ENCODE measurements around the gene EXOC7. TPM values are rescaled to one million over a fixed set of nuclear protein-coding genes. Genes with fewer than 3 reads are reported as not detected.
"Not testable (repeated sequence)": the region's sequence is repeated elsewhere in the genome, so short reads cannot be mapped to it uniquely, and the experiment has no call there.

EXOC7 gene
- total RNA-seq, 2 experiments from 2014 or later: 84.6 to 87.0 TPM

DNA sequence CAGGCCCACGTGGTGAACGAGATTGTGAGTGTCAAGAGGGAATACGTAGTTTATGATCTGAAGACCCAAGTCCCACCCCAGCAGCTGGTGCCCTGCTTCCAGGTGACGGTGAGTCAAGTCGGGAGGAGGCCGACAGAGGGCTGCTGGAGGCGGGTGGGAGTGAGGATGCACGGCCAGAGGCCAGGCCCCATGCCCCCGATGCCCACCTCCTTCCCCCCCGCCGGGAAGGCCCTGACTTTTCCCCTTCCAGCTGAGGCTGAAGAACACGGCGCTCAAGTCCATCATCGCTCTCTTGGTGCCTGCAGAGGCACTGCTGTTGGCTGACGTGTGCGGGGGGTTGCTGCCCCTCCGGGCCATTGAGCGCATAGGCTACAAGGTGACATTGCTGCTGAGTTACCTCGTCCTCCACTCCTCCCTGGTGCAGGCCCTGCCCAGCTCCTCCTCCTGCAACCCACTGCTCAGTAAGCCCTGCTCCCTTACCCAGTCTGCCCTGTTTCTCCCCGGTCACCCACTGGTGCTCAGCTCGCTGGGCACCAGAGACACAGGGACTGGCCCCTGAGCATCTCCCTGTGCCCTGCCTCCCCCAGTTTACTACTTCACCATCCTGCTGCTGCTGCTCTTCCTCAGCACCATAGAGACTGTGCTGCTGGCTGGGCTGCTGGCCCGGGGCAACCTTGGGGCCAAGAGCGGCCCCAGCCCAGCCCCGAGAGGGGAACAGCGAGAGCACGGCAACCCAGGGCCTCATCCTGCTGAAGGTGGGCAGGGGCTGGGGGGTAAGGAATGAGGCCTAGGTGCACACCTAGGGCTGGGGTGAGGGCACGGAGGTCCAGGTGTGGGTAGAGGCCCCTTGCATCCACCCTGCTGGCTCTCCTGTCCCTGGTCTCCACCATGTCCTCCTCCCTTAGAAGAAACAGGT is 22.0 kb downstream of the EXOC7 start:
- CTCF ChIA-PET: interaction anchor here (0.5 to 1.1 kb wide), 3 partner anchors 67 to 68 kb away, joined by 3 read pairs; no protein-coding TSS in a partner anchor
- POLR2A ChIA-PET: interaction anchor here (0.5 to 1.0 kb wide), 2 partner anchors 302 to 328 kb away, joined by 3 to 4 read pairs; no protein-coding TSS in a partner anchor

DNA sequence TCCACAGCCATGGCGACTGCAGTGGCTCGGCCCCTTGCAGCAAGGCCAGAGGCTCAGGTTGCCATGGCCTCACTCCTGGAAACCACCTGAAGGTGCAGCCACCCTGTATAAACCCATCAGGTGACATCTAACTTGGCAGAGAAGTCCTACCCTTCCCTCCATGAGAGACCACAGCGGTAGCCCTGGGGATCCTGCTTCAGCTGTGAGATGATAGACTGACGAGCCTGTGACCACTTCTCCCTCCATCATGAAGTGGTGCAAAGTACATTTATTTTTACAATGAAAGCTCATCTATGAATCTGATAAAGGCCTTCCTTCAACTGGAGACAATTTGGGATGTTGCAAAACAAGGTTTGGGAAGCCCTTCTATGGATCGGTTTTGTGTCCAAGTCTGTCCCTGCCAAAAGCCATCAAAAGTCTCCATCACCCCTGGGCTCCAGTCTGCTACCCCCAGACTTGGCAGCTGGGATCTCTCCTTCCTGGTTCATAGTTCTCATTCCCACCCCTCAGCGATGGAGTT is 22.8 kb downstream of the EXOC7 start:
- POLR2A ChIA-PET: interaction anchor here (0.5 to 1.0 kb wide), 2 partner anchors 302 to 327 kb away, joined by 3 to 4 read pairs; no protein-coding TSS in a partner anchor
- CTCF ChIA-PET: interaction anchor here (0.5 to 1.1 kb wide), 3 partner anchors 67 to 443 kb away, joined by 3 read pairs; no protein-coding TSS in a partner anchor

DNA sequence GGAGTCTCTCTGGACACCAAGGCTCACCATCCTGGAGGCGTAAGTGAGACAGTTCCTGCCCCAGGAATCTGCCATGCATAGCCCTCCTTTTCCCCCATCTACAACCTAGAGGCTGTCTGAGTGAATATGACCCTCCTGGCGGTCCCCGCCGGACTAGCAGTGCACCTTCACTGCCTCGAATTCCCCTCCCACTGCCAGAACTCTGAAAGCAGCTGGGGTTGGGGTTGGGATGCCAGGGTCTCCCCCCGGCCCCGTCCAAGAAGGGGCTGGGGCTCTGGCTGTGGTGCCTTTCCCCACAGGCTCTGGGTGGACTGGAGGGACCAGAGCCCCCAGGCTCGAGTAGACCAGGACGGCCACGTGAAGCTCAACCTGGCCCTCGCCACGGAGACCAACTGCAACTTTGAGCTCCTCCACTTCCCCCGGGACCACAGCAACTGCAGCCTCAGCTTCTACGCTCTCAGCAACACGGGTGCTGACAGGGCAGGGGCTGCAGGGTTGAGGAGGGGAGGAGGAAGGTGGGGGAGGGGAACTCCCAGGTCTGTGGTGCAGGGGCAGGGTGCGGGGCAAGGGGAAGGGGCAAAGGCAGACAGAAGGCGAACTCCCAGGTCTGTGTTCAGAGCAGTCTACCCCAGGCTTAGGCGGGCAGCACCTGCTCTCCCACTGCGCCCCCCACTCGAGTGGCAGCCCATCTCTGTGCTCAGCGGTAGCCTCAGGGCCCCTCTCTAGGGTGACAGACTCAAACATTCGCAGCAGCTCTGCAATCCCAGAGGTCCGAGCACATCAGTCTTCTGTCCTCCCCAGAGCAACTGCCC is 23.4 kb downstream of the EXOC7 start:
- ChIA-PET POLR2A (interaction anchor here (0.6 kb wide), 1 partner anchor 195 kb away, joined by 3 read pairs; no protein-coding TSS in a partner anchor), CTCF (interaction anchor here (0.6 to 1.5 kb wide), 5 partner anchors 41 to 444 kb away, joined by 3 to 7 read pairs (median 3); no protein-coding TSS in a partner anchor)

DNA sequence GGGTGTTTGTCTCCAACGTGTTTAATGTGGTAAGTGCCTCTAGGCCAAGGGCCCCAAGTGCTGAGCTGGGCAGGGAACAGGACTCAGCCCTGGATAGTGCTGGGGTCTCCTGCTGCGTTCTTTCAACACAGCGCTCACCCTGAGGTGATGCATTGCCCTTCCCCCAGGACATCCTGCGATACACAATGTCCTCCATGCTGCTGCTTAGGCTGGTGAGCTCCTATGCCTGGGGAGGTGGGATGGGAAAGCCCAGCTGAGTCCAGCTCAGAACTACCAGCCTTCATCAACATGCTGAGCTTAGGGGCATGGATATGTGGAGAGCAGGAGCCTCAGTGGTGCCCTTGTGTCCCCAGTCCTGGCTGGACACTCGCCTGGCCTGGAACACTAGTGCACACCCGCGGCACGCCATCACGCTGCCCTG is 24.0 kb downstream of the EXOC7 start:
- POLR2A ChIA-PET: interaction anchor here (0.6 kb wide), 1 partner anchor 195 kb away, joined by 3 read pairs; no protein-coding TSS in a partner anchor
- CTCF ChIA-PET: interaction anchor here (1.0 to 1.5 kb wide), 3 partner anchors 42 to 200 kb away, joined by 3 to 7 read pairs (median 5); no protein-coding TSS in a partner anchor

DNA sequence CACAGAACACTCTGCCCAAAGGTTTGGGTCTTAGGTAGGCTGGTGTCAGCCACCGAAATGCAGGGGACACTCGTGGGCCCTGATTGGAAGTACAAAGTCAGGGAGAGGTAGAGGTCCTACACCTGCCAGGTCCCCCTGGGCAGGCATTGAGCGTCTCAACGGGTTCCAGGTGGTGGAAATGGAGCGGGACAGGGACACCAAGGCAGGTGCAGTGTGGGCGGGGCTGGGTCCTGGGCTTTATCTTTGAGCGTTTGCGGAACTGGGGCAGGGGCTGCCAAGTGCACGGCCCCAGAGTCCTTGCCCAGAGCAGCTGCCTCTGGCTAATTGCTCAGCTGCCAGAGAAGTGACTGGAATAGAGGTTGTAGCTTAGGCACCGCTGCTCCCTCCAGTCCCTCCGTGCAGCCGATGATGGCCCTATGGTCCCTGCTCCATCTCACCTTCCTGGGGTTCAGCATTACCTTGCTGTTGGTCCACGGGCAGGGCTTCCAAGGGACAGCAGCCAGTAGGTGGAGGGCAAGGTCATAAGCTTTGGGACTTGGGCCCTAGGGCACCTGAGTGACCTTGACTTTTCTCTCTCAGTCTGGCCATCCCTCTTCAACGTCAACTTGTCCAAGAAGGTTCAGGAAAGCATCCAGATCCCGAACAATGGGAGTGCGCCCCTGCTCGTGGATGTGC is 24.6 kb downstream of the EXOC7 start, which contains the start of gene ZACN:
ZACN (plus strand) TSS at position 323 of the 675 bp plus-strand sequence; CDS start at position 406, 83 bp downstream.
- ChIA-PET POLR2A (no interaction called here), CTCF (interaction anchor here (1.0 to 1.5 kb wide), 3 partner anchors 42 to 200 kb away, joined by 3 to 7 read pairs (median 5); no protein-coding TSS in a partner anchor)

DNA sequence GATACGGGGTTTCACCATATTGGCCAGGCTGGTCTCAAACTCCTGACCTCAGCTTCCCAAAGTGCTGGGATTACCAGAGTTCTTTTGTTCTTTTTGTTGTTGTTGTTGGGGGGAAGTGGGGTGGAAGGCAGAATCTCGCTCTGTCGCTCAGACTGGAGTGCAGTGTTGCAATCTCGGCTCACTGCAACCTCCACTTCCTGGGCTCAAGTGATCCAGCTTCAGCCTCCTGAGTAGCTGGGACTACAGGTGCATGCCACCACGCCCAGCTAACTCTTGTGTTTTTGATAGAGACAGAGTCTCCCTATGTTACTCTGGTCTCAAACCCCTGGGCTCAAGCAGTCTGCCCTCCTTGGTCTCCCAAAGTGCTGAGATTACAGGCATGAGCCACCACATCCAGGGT is 25.2 kb downstream of the EXOC7 start:
- CTCF ChIA-PET: interaction anchor here (0.7 kb wide), 1 partner anchor 24 kb away, joined by 4 read pairs; no protein-coding TSS in a partner anchor
- POLR2A ChIA-PET: not testable (repeated sequence)

DNA sequence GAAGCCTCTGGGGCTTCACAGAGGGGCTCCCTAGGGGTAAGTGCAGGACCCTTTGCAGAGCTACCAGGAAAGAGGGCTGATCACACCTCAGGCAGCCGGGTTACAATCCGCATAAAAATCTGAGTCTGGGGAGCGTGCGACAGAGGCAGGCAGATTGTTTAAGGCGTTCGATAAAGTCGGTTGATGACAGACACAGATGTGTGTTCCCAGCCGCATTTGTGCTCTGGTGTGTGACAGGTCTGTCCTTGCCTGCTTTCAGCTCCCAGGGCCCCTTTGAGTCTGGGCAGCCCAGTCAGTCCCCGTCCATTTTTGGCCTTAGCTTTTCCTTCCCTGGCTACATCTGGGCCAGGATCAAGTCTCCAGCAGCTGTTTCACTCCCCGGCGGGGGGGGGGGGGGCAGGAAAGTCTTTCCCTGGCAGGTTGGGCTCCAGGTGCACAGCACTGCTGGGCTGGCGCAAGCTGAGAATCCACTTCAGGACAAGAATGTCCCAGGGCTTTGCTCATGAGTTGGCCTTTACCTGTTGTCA is 25.9 kb downstream of the EXOC7 start:
- ChIA-PET CTCF (interaction anchor here (0.7 kb wide), 1 partner anchor 23 kb away, joined by 4 read pairs; no protein-coding TSS in a partner anchor), POLR2A (no interaction called here)

DNA sequence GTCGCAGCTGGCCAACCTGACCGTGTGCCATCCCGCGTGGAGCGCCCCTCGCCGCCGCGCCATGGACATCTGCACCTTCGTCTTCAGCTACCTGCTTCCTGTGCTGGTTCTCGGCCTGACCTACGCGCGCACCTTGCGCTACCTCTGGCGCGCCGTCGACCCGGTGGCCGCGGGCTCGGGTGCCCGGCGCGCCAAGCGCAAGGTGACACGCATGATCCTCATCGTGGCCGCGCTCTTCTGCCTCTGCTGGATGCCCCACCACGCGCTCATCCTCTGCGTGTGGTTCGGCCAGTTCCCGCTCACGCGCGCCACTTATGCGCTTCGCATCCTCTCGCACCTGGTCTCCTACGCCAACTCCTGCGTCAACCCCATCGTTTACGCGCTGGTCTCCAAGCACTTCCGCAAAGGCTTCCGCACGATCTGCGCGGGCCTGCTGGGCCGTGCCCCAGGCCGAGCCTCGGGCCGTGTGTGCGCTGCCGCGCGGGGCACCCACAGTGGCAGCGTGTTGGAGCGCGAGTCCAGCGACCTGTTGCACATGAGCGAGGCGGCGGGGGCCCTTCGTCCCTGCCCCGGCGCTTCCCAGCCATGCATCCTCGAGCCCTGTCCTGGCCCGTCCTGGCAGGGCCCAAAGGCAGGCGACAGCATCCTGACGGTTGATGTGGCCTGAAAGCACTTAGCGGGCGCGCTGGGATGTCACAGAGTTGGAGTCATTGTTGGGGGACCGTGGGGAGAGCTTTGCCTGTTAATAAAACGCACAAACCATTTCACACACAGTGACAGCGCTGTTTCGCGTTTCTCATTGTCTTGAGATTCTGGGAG is 26.6 kb downstream of the EXOC7 start:
- POLR2A ChIA-PET: no interaction called here

DNA sequence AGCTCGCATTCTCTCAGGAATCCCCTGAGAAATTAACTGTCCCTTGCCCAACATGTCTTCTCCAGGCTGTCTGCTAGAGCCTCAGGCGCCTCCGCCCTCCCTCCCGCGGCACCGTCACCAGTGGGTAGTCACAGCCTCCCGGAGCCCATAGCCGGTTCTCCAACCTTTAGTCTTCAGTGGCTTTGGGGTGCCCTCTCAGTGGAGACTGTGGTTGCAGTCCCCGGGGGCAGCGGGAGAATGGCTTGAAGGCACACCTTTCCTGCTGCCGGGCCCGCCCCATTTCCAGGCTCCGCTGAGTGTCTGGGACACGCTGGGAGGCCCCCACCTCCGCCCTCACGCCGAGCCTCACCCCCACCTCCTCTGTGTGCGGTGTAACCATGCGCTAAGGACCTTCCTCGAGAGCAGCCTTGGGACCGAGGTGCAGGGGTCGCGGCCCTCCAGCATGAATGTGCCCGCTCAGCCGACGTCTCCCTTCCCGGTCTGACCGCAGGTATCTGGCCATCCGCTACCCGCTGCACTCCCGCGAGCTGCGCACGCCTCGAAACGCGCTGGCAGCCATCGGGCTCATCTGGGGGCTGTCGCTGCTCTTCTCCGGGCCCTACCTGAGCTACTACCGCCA is 27.3 kb downstream of the EXOC7 start:
- POLR2A ChIA-PET: no interaction called here

More for the DNA sequence above, 26.6 kb downstream of the EXOC7 start:
- CTCF ChIA-PET: no interaction called here

DNA sequence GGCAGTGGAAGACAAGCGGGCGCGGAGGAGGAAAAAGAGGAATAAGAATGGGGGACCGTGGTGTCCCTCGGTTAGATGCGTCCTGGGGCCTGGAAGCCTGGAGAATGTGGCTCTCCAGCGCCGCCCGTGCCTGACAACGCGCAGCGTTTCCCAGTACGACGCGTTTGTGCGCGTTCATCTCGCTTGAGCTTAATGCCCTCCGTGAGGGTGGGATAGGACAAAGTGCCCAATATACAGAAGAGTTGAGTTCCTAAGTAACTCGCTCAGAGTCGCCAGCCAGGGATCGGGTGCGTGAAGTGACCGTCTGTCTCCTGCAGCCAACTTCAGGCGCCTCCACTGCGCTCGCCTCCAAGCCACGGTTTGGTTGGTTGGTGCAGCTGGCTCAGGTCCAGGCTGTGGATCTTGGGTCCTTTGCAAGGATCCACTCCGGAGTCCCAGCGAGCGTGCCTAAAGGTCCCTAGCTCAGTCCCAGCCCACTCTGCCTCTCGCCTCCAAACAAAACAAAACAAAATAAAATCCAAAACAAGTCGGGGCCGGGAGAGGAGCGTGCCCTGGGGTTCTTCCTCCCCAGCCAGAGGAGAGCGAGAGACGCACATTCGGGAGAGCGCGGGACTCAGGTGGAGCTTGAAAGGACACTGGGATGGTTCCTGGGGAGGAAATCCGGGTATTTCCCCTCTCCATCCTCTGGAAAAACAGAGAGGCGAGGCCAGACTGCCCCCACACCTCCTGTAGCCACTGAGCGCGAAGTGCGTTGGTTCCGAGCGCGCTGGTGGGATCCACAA is 28.0 kb downstream of the EXOC7 start:
- ChIA-PET CTCF (interaction anchor here (1.6 kb wide), 1 partner anchor 214 kb away, joined by 3 read pairs; no protein-coding TSS in a partner anchor), POLR2A (no interaction called here)

More for the DNA sequence above, 27.3 kb downstream of the EXOC7 start:
- CTCF ChIA-PET: interaction anchor here (1.6 kb wide), 1 partner anchor 213 kb away, joined by 3 read pairs; no protein-coding TSS in a partner anchor

DNA sequence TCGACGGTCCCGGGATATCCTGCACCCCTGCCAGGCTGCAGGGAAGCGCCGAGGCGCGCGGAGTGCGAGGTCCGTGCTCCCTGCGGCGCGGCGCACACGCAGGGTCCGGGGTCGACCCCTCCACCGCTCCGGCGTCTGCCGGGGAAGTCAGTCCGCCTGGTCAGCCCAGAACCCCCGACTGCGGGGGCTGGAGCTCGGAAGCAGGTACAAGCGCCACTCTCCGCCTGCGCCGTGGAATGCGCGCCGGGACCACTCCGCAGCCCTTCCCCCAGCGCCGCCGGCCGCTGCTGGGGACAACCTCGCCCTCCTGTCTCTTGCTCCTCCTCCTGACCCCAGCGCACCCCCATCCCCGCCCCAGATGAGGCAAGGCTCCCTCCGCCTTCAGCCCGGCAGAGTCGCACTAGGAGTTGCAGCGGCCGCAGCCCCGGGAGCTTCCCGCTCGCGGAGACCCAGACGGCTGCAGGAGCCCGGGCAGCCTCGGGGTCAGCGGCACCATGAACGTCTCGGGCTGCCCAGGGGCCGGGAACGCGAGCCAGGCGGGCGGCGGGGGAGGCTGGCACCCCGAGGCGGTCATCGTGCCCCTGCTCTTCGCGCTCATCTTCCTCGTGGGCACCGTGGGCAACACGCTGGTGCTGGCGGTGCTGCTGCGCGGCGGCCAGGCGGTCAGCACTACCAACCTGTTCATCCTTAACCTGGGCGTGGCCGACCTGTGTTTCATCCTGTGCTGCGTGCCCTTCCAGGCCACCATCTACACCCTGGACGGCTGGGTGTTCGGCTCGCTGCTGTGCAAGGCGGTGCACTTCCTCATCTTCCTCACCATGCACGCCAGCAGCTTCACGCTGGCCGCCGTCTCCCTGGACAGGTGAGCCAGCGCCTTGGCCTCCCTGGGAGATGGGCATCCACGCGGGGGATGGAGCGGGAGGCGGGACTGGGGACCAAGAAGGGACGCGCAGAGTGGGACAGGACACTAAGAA is 28.9 kb downstream of the EXOC7 start, which contains the start of gene GALR2:
GALR2 (plus strand) TSS at position 392 of the 974 bp plus-strand sequence; CDS start at position 495, 103 bp downstream.
- CTCF ChIA-PET: interaction anchor here (0.8 to 1.6 kb wide), 2 partner anchors 136 to 215 kb away, joined by 3 read pairs; no protein-coding TSS in a partner anchor
- POLR2A ChIA-PET: no interaction called here

DNA sequence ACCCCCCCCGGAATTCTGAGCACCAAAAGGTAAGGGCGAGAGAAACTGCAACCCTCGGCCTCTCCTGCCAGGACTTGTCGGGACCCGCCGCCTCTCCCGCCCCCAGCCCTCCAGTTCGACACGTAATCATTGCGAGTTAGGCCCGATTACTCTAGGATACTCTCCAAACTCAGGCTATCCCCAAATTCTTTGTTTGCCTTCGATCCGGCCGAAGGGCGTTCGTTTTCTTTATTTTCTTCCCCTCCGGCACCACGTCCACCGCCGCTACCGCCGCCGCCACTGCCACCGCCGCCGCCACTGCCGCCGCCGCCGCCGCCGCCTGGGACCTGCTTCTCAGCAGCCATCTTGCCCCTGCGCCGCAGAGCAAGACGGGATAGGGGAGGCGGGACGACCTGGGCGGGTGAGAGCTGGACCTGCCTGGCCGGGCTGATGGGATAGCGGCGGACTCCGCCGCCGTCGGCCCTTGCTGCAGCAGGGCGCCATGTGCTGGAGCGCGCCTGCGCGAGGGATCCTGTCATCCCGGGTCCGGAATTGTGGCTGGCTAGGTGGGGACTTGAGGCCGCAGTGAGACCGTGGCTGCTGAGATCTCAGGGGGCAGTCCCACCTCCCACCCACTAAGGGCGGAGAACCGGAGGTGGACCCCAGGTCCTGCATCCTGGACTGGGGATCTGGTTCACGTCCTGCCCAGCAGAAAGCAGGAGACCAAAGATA is 31.3 kb downstream of the EXOC7 start, which contains the start of gene SRP68:
SRP68 (minus strand) TSS at position 370 of the 711 bp plus-strand sequence; CDS start at position 344, 26 bp downstream.
- CTCF ChIA-PET: interaction anchor here (0.5 to 1.9 kb wide), 3 partner anchors 58 to 172 kb away, joined by 3 to 6 read pairs (median 3); no protein-coding TSS in a partner anchor
- POLR2A ChIA-PET: interaction anchor here (0.6 to 1.8 kb wide), 9 partner anchors 9 to 537 kb away, joined by 3 to 6 read pairs (median 4); partner anchors contain the start of gene PRPSAP1

DNA sequence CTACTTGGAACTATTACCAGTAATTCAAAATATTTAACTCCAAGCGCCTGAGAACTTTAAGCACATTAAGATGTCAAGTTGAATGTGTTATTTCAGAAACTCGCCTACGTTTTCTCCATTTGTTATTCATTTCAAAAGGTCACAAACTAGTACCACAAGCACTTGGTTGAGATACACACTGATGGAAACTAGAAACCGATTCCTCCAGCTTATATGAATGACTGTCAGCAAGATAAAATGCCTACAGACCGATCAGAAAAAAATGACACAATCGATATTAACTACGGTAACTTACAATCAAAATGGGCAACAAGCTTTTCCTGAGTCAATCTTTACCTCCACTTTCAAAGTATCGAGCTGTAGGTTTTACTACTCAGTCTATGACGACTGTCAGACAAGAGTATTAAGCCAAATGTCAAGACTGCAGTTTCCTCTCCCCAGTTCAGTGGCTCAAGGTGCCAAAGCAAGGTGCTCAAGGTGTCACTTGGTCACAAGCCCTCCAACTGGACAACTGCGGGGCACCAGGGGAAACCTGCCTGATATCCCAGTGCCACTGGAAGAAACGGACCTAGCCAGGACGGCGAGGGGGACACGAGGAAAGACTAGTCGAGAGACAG is 31.9 kb downstream of the EXOC7 start:
- CTCF ChIA-PET: interaction anchor here (0.5 to 1.9 kb wide), 6 partner anchors 20 to 171 kb away, joined by 3 to 6 read pairs (median 3); no protein-coding TSS in a partner anchor
- POLR2A ChIA-PET: interaction anchor here (0.7 to 1.8 kb wide), 12 partner anchors 8 to 537 kb away, joined by 3 to 6 read pairs (median 4); partner anchors contain the start of gene PRPSAP1

Measured in activated CD8-positive, alpha-beta memory T cell treated with anti-CD3 and anti-CD28 coated beads for 36 hours (primary cell).